Panc1 (cell line): ENCODE results near the gene CDH13. TPM values are rescaled to one million over a fixed set of nuclear protein-coding genes. Genes with fewer than 3 reads are reported as not detected.
A peak's percentile ranks its signal among the peaks of the same experiment; 100 is the strongest.

Experiments
- ATAC-seq: fragments of 200-7000 bp; cut with Tn5 transposase; 2 replicates; pipeline ENCODE4 v1.9.1; 2020; ENCODE audit warnings: mild to moderate bottlenecking, moderate library complexity
- BruUV-seq: library from RNA; stranded (reverse); fragments of 400-500 nt; replicated peaks from 2 replicates; lab custom pipeline; 2021; lab: Mats Ljungman, UMichigan
- CTCF ChIA-PET: fragments of 300-600 bp; sonication (Branson Sonifier 250); formaldehyde crosslinking; loops from one replicate; lab custom pipeline; 2022; ENCODE audit warnings: antibody characterized with exemption; lab: Charles Lee
- POLR2A ChIA-PET: fragments of 300-600 bp; sonication (Branson Sonifier 250); formaldehyde crosslinking; loops from one replicate; lab custom pipeline; 2022; ENCODE audit warnings: antibody characterized with exemption; lab: Charles Lee
- DNase-seq: peaks from one replicate; pipeline ENCODE4 v3.0.0-alpha.2; 2010; ENCODE audit warnings: low read depth, low spot score
- H3K27ac ChIP-seq: 2 replicates; pipeline ENCODE4 v1.5.1; 2011; ENCODE audit warnings: mild to moderate bottlenecking, low read length, inconsistent platforms
- H3K27me3 ChIP-seq: fragments of 200-500 bp; sonication (Bioruptor generic); 2 replicates; pipeline ENCODE4 v1.6.0; 2014; ENCODE audit warnings: low read length, inconsistent platforms; ENCODE audit not compliant: control insufficient read depth, insufficient read depth
- H3K36me3 ChIP-seq: fragments of 200-500 bp; sonication (Bioruptor generic); 2 replicates; pipeline ENCODE4 v1.5.1; 2014; ENCODE audit warnings: inconsistent platforms, mild to moderate bottlenecking, low read length, moderate library complexity; ENCODE audit not compliant: control insufficient read depth, insufficient read depth
- H3K4me1 ChIP-seq: 2 replicates; pipeline ENCODE4 v1.5.1; 2011; ENCODE audit warnings: inconsistent platforms, mild to moderate bottlenecking, low read length, moderate library complexity; ENCODE audit not compliant: control insufficient read depth, insufficient read depth
- H3K4me3 ChIP-seq, 2 experiments: 2 replicates each; pipeline ENCODE4 v1.5.1; 2011 to 2012; ENCODE audit warnings: low read depth in 2 of 2, low read length in 2 of 2, mild to moderate bottlenecking in 2 of 2, inconsistent platforms in 1 of 2, moderate library complexity in 1 of 2
- H3K9me3 ChIP-seq: fragments of 200-500 bp; sonication (Bioruptor generic); 2 replicates; pipeline ENCODE4 v1.5.1; 2014; ENCODE audit warnings: low read depth, mild to moderate bottlenecking, inconsistent platforms, low read length, moderate library complexity; ENCODE audit not compliant: control insufficient read depth, insufficient read depth
- POLR2AphosphoS5 ChIP-seq: IDR thresholded peaks from 2 replicates; pipeline ENCODE4 v1.6.1; 2012; ENCODE audit warnings: mild to moderate bottlenecking, low read depth, low read length, moderate library complexity
- REST ChIP-seq, 2 experiments: IDR thresholded peaks; 2 replicates each; pipeline ENCODE4 v1.6.1; 2011 to 2012; ENCODE audit warnings: low read depth in 2 of 2, control low read depth in 1 of 2, low read length in 1 of 2, mild to moderate bottlenecking in 1 of 2, moderate library complexity in 1 of 2; ENCODE audit not compliant: insufficient read depth in 1 of 2
- SIN3A ChIP-seq: IDR thresholded peaks from 2 replicates; pipeline ENCODE4 v1.6.1; 2012; ENCODE audit warnings: low read depth, mild to moderate bottlenecking, low read length, moderate library complexity, borderline replicate concordance; ENCODE audit not compliant: insufficient read depth
- TCF7L2 ChIP-seq: IDR thresholded peaks from 2 replicates; pipeline ENCODE4 v1.6.1; 2011; ENCODE audit warnings: mild to moderate bottlenecking, low read depth, low read length, inconsistent platforms
- in situ Hi-C: cut with HindIII; loops from 2 replicates; pipeline ENCODE4 v1.10.0; 2016; ENCODE audit warnings: low sequenced_read_pairs, low pct_unique_long_range_greater_than_20kb
- intact Hi-C: fragments of 100-400 bp; cut with micrococcal nuclease; formaldehyde crosslinking; loops from one replicate; pipeline ENCODE4 v1.10.0; 2022; ENCODE audit not compliant: unreplicated experiment
- total RNA-seq: library from RNA; stranded (reverse); gene quantifications from one replicate; pipeline ENCODE4 v1.2.1, GENCODE V29; 2021; ENCODE audit not compliant: unreplicated experiment
- TF ChIP-seq, protein P1 (sequence below): fragments of 450-650 bp; IDR thresholded peaks from 2 replicates; pipeline ENCODE4 v1.5.1; 2017; ENCODE audit warnings: mild to moderate bottlenecking

Gene CDH13
- total RNA-seq, 1 experiment from 2014 or later = not detected

DNA sequence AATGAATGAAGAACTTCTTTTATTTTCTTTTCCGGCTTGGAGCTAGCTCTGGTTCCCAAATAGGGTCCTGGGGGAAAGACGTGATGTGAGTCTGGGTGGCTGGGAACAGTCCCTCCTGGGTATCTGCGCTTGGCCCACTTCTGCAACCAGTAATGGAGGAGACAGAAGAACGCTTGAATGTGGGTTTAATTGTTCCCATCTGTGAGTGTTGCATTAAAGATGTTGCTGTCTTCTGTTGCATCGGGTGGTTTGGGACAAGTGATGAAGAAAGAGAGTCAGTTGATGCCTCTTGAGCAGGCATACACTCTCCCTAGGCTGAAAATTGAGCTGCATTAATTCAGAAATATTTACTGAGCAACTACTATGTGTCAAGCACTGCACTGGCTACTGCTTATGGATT, 511.1 kb downstream of the CDH13 start:
- POLR2A ChIA-PET = no interaction called here
- Histone ChIP-seq H3K4me1 (peaks cover 3% of the 10 kb centered on the region; the same call in 1 of the 2 replicates), H3K4me3 (peak overlapping the region in 1 of 2 experiments; percentile 38; a peak in 2 of 4 replicates), H3K27ac (0 out of 2 replicates have a peak overlapping the region, but pooled peaks have one; percentile 34), H3K9me3 (no peaks in the 10 kb centered on the region), H3K36me3 (no peaks in the 10 kb centered on the region), H3K27me3 (no peaks in the 10 kb centered on the region)
- CTCF ChIA-PET = no interaction called here
- DNase-seq (no peak), ATAC-seq (no peak)
- TF ChIP-seq SIN3A (no peak), POLR2AphosphoS5 (no peak), REST (IDR thresholded peaks at IDR 0.05; ENCODE audit: insufficient read depth in 1 of 2, low read depth in 2 of 2, low read length in 1 of 2) (no peak), TCF7L2 (no peak)
- TF ChIP-seq, protein P1, sequence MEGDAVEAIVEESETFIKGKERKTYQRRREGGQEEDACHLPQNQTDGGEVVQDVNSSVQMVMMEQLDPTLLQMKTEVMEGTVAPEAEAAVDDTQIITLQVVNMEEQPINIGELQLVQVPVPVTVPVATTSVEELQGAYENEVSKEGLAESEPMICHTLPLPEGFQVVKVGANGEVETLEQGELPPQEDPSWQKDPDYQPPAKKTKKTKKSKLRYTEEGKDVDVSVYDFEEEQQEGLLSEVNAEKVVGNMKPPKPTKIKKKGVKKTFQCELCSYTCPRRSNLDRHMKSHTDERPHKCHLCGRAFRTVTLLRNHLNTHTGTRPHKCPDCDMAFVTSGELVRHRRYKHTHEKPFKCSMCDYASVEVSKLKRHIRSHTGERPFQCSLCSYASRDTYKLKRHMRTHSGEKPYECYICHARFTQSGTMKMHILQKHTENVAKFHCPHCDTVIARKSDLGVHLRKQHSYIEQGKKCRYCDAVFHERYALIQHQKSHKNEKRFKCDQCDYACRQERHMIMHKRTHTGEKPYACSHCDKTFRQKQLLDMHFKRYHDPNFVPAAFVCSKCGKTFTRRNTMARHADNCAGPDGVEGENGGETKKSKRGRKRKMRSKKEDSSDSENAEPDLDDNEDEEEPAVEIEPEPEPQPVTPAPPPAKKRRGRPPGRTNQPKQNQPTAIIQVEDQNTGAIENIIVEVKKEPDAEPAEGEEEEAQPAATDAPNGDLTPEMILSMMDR = no peak
- BruUV-seq = no TSS peak
- intact Hi-C loops = no loop called here
- in situ Hi-C loops = no loop called here

DNA sequence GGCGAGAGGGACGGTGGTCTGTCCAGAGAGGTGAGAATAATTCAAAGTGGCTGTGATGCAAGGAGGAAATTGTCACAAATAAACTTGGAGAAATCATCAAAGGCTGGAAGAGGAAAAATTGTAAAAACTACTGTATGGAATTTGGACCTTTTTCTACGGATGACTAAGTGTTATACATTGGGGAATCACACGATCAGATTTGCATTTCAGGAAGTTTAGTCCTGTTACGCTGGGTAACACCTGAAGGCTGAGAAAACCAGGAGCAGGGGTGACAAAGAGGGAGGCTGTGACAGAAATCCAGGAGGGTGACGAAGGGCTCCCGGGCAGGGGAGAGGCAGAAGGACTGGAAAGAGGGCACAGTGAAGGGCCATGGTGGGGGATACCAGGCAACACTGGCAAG, 511.7 kb downstream of the CDH13 start:
- POLR2A ChIA-PET = no interaction called here
- Histone ChIP-seq H3K27me3 (no peaks in the 10 kb centered on the region), H3K36me3 (no peaks in the 10 kb centered on the region), H3K9me3 (no peaks in the 10 kb centered on the region), H3K27ac (no peak overlapping the region), H3K4me3 (no peak overlapping the region), H3K4me1 (peaks cover 3% of the 10 kb centered on the region; the same call in 1 of the 2 replicates)
- DNase-seq (no peak), ATAC-seq (no peak)
- TF ChIP-seq SIN3A (no peak), REST (IDR thresholded peaks at IDR 0.05; ENCODE audit: insufficient read depth in 1 of 2, low read depth in 2 of 2, low read length in 1 of 2) (no peak)
- TF ChIP-seq, protein P1 = no peak
- intact Hi-C loops = no loop called here
- CTCF ChIA-PET = no interaction called here
- no TSS peak for BruUV-seq
- in situ Hi-C loops = no loop called here
